Measurements from ENCODE around the gene SRP68. TPM values are rescaled to one million over a fixed set of nuclear protein-coding genes. Genes with fewer than 3 reads are reported as not detected.

The SRP68 gene
- total RNA-seq, 1 donor from 2014 or later: 74.3 TPM

DNA sequence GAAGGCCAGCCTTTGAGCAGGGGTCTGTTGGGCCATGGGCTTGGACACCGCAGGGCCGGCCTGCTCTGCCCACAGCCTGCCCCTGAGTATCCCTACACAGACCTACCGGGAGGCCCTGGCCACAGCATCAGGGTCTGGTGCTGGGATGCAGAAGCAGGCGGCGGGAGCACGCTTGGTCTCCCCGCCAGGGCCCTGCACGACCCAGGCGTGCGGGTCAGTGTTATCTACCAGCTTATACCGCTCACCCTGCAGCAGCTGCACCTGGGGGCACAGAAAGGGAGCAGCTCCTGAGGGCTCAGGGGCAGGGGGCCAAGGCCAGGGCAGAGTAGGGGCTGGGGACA, 54.0 kb downstream of the SRP68 start:
- no peak overlapping the region for H3K27ac ChIP-seq (ENCODE audit: low read depth, low read length)
- DNase-seq (ENCODE audit: low read depth) (no peak), FAIRE-seq (no peak)
- H3K9me3 ChIP-seq (ENCODE audit: insufficient read depth, low read depth, low read length): no peaks in the 10 kb centered on the region
- peaks cover 8% of the 10 kb centered on the region for H3K4me1 Mint-ChIP-seq (ENCODE audit: low read depth, unreplicated experiment)
- H3K36me3 Mint-ChIP-seq (ENCODE audit: low read depth, unreplicated experiment): no peaks in the 10 kb centered on the region
- H3K4me3 Mint-ChIP-seq (ENCODE audit: unreplicated experiment): no peak overlapping the region
- H3K4me2 ChIP-seq (ENCODE audit: low read length): no peak overlapping the region
- H3K9me3 Mint-ChIP-seq (ENCODE audit: unreplicated experiment): no peaks in the 10 kb centered on the region
- TF ChIP-seq, protein P1, sequence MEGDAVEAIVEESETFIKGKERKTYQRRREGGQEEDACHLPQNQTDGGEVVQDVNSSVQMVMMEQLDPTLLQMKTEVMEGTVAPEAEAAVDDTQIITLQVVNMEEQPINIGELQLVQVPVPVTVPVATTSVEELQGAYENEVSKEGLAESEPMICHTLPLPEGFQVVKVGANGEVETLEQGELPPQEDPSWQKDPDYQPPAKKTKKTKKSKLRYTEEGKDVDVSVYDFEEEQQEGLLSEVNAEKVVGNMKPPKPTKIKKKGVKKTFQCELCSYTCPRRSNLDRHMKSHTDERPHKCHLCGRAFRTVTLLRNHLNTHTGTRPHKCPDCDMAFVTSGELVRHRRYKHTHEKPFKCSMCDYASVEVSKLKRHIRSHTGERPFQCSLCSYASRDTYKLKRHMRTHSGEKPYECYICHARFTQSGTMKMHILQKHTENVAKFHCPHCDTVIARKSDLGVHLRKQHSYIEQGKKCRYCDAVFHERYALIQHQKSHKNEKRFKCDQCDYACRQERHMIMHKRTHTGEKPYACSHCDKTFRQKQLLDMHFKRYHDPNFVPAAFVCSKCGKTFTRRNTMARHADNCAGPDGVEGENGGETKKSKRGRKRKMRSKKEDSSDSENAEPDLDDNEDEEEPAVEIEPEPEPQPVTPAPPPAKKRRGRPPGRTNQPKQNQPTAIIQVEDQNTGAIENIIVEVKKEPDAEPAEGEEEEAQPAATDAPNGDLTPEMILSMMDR (IDR thresholded peaks at IDR 0.05; ENCODE audit: insufficient read depth, low read depth, low read length): no peak
- TF ChIP-seq EZH2 (IDR thresholded peaks at IDR 0.05; ENCODE audit: insufficient read depth, low read length): no peak
- H4K20me1 ChIP-seq (ENCODE audit: insufficient read depth, low read length): no peaks in the 10 kb centered on the region
- no peaks in the 10 kb centered on the region for H3K36me3 ChIP-seq (ENCODE audit: insufficient read depth, low read length)
- H3K27ac Mint-ChIP-seq (ENCODE audit: unreplicated experiment): no peak overlapping the region
- no peak overlapping the region for H3K9ac ChIP-seq (ENCODE audit: low read length)
- peaks cover 8% of the 10 kb centered on the region for H3K4me1 ChIP-seq (ENCODE audit: insufficient read depth, low read length)
- no peak overlapping the region for H2AFZ ChIP-seq (ENCODE audit: low read depth, low read length)
- H3K27me3 ChIP-seq (ENCODE audit: insufficient read depth, low read length): no peaks in the 10 kb centered on the region
- H3K4me3 ChIP-seq (ENCODE audit: insufficient read depth, low read depth, low read length): no peak overlapping the region
- peaks cover 30% of the 10 kb centered on the region for H3K27me3 Mint-ChIP-seq (ENCODE audit: low read depth, unreplicated experiment)
- no peaks in the 10 kb centered on the region for H3K79me2 ChIP-seq (ENCODE audit: insufficient read depth, low read length)

DNA sequence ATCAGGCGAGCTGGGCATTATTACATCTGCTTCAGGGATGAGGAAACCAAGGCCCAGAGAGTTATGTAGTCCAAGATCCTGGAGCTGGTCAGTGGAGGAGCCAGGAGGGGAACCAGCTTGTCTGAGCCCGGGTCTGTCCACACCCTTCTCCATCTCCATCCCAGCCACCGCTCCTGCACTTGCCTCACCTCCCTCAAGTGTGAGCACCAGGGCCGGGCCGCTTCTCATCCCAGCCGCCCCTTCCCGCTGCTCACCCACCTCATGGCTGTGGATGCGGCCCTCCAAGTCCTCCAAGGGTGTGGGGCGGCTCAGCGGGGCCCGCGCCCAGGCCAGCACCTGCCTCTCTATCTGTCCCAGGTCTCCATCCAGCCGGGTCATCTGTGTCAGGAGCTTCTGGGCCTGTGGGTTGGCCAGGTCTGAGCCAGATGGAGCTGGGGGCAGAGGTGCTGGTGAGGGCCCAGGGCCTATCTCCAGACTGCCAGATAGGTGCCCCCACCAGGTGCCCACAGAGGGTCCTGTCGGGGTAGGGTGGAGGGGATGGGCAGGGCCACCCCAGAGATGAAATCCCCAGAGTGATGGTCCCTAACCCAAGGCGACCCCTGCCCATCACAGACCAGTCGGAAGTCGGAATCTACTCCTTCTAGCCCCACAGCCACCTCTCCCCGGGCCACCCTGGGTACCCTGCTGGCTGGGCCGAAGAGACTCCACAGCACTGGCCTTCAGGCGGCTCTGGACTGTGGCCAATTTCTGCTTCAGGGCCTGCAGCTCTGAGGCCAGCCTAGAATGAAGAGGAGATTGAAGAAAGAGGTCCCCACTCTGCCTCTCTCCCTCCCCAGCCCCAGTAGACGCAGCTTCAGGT, 54.6 kb downstream of the SRP68 start:
- H3K9me3 Mint-ChIP-seq (ENCODE audit: unreplicated experiment): no peaks in the 10 kb centered on the region

More for the DNA sequence above, 54.6 kb downstream of the SRP68 start:
- no peak overlapping the region for H3K9ac ChIP-seq (ENCODE audit: low read length)
- no peaks in the 10 kb centered on the region for H4K20me1 ChIP-seq (ENCODE audit: insufficient read depth, low read length)
- Mint-ChIP-seq H3K4me1 (ENCODE audit: low read depth, unreplicated experiment) (peaks cover 8% of the 10 kb centered on the region), H3K27ac (ENCODE audit: unreplicated experiment) (no peak overlapping the region), H3K4me3 (ENCODE audit: unreplicated experiment) (no peak overlapping the region), H3K27me3 (ENCODE audit: low read depth, unreplicated experiment) (peaks cover 26% of the 10 kb centered on the region), H3K36me3 (ENCODE audit: low read depth, unreplicated experiment) (no peaks in the 10 kb centered on the region)
- TF ChIP-seq, protein P1 (IDR thresholded peaks at IDR 0.05; ENCODE audit: insufficient read depth, low read depth, low read length): no peak
- TF ChIP-seq EZH2 (IDR thresholded peaks at IDR 0.05; ENCODE audit: insufficient read depth, low read length): no peak
- peaks cover 8% of the 10 kb centered on the region for H3K4me1 ChIP-seq (ENCODE audit: insufficient read depth, low read length)
- no peak overlapping the region for H3K4me2 ChIP-seq (ENCODE audit: low read length)
- H3K36me3 ChIP-seq (ENCODE audit: insufficient read depth, low read length): no peaks in the 10 kb centered on the region
- H3K4me3 ChIP-seq (ENCODE audit: insufficient read depth, low read depth, low read length): no peak overlapping the region
- DNase-seq (ENCODE audit: low read depth): no peak
- H3K9me3 ChIP-seq (ENCODE audit: insufficient read depth, low read depth, low read length): no peaks in the 10 kb centered on the region
- no peaks in the 10 kb centered on the region for H3K79me2 ChIP-seq (ENCODE audit: insufficient read depth, low read length)
- FAIRE-seq: no peak
- H3K27me3 ChIP-seq (ENCODE audit: insufficient read depth, low read length): no peaks in the 10 kb centered on the region
- no peak overlapping the region for H2AFZ ChIP-seq (ENCODE audit: low read depth, low read length)
- H3K27ac ChIP-seq (ENCODE audit: low read depth, low read length): no peak overlapping the region

Data from astrocyte (in vitro differentiated cells and primary cell).